ENCODE data around the gene CACNA1H. TPM values are rescaled to one million over a fixed set of nuclear protein-coding genes. Genes with fewer than 3 reads are reported as not detected.
"Not testable (repeated sequence)": the region's sequence is repeated elsewhere in the genome, so short reads cannot be mapped to it uniquely, and the experiment has no call there.

The CACNA1H gene
- total RNA-seq, 1 donor from 2014 or later = 1.3 TPM

DNA sequence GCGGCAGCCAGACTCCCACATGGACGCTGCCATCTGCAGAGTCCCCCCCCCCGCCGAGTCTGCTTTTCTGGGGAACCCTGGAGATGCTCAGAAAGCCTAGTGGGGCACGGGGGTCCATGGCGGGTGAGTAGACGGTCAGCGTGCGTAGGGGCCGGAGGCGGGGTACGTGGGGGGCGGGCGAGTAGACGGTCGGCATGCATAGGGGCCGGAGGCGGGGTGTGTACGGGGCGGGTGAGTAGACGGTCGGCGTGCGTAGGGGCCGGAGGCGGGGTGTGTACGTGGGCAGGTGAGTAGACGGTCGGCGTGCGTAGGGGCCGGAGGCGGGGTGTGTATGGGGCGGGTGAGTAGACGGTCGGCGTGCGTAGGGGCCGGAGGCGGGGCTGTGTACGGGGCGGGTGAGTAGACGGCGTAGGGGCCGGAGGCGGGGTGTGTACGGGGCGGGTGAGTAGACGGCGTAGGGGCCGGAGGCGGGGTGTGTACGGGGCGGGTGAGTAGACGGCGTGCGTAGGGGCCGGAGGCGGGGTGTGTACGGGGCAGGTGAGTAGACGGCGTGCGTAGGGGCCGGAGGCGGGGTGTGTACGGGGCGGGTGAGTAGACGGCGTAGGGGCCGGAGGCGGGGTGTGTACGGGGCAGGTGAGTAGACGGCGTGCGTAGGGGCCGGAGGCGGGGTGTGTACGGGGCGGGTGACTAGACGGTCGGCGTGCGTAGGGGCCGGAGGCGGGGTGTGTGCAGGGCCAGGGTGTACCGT is 32.7 kb downstream of the CACNA1H start:
- DNase-seq (ENCODE audit: extremely low read depth, low read depth, low spot score) = not testable (repeated sequence)

- DNase-seq (ENCODE audit: extremely low read depth, low read depth, low spot score) = no peak
Measured at GRCh38 chr16:1188432-1189189, 35.7 kb downstream of the CACNA1H start.

GRCh38 chr16:1189455-1189854 is 36.5 kb downstream of the CACNA1H start:
- DNase-seq (ENCODE audit: extremely low read depth, low read depth, low spot score) = no peak

- DNase-seq (ENCODE audit: extremely low read depth, low read depth, low spot score) = not testable (repeated sequence)
Measured at GRCh38 chr16:1190789-1191188, 37.9 kb downstream of the CACNA1H start.

DNA sequence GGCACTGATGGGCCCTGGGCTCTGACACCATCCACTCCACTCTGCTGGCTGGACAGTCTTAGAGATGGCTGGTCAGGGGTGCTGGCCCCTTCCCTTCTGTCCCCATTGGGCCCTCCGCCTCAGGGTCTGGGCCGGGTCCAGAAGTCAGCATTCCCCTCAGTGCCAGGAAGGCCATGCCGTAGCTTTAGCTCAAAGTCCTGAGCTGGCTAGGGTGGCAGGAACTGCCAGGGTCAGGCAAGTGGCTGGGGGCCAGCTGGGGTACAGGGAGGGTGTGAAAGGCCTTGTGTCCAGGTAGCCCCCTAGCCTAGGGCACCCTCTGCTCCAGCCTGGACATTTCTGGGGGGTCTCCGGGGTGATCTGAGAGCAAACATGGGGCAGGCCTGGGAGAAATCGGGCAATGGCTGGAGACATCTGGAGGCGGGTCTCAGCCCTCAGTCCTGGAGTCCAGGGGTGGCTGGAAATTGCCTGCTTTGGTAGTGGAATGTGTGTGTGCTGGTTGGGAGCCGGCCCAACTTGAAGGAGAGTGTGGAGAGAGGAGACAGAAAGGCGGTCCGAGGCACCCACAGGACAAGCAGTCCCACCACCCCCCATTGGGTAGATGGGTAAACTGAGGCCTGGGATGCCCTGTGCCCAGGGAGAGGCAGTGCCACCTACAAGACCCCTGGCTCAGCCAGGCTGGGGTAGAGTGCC is 39.6 kb downstream of the CACNA1H start:
- no peak for DNase-seq (ENCODE audit: extremely low read depth, low read depth, low spot score)

- DNase-seq (ENCODE audit: extremely low read depth, low read depth, low spot score) = no peak
Measured at GRCh38 chr16:1193143-1193824, 40.4 kb downstream of the CACNA1H start.

- DNase-seq (ENCODE audit: extremely low read depth, low read depth, low spot score) = no peak
Measured at GRCh38 chr16:1193825-1194581, 41.1 kb downstream of the CACNA1H start.

- DNase-seq (ENCODE audit: extremely low read depth, low read depth, low spot score) = no peak
Measured at GRCh38 chr16:1194665-1195392, 41.9 kb downstream of the CACNA1H start.

DNA sequence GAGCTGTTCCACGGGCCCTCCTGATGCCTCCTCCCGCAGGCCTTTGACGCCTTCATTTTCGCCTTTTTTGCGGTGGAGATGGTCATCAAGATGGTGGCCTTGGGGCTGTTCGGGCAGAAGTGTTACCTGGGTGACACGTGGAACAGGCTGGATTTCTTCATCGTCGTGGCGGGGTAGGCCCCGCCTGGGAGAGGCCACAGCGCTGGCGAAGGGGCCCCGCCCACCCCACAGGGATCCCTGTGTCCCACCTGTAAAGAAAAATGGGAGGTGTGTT is 42.4 kb downstream of the CACNA1H start:
- DNase-seq (ENCODE audit: extremely low read depth, low read depth, low spot score) = no peak

DNA sequence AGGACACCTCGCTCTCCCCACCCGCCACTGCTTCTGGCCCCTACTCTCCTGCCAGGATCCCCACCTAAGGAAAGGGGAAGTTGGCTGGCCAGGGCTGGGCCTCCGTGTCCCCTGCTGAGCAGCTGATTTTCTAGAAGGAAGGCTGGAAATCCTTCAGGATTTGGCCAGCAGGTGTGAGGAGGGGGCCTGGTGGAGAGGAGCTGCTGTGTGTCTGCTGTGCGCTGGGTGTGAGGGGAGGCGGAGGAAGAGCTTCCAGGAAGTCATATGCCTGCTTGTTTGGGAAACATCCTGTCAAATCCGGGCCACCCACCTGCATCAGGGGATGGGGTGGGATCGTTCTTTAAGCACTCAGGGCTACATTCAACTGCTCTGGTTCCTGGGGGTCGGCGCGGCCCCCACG is 43.6 kb downstream of the CACNA1H start:
- no peak for DNase-seq (ENCODE audit: extremely low read depth, low read depth, low spot score)

DNA sequence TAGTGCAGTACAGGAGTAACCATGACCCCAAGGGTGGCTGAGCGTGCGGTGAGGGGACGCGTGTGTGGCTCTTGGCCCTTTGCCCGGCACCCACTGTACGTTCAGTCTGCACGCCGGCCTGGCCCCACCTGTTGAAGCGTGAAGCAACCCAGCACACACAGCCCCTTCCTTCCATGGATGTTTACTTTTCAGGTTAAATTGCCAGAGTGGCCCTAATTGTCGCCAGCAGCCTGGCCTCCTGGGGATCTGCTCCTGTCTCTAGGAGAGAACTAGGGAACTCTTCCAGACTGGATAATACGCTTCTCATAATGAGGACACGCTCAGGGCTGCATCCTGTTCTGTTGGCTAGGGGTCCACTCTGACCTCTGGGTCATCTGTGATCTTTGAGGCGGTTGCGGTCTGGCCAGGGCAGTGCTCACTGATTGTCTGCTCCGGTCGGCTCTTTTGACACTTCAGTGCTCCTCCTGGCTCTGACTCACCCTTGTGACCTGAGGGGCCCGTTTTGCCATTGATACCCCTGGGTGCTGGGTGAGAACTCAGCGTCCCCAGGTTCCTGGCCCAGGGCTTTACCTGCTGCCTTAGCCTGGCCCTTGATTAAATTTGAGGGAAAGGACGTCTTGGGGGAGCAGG is 44.4 kb downstream of the CACNA1H start:
- DNase-seq (ENCODE audit: extremely low read depth, low read depth, low spot score) = no peak

DNA sequence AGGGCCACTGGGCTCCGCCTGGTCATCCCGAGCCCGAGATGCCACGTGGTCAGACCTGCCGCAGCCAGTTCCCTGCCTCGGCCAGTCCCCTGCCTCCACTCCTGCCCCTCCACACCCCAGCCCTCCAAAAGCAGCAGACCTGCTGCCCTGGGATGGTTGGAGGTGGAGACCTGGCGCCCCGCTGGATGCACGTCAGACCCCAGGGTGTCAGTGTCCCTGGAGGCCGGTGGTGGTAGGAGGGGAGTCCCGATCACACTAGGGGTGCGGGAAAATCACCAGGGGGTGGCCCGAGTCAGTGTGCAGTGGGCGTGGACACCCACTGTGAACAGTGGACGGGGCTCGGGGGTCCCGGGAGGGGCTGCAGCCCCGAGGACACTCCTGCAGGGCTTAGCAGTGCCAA is 45.3 kb downstream of the CACNA1H start:
- DNase-seq (ENCODE audit: extremely low read depth, low read depth, low spot score) = no peak

DNA sequence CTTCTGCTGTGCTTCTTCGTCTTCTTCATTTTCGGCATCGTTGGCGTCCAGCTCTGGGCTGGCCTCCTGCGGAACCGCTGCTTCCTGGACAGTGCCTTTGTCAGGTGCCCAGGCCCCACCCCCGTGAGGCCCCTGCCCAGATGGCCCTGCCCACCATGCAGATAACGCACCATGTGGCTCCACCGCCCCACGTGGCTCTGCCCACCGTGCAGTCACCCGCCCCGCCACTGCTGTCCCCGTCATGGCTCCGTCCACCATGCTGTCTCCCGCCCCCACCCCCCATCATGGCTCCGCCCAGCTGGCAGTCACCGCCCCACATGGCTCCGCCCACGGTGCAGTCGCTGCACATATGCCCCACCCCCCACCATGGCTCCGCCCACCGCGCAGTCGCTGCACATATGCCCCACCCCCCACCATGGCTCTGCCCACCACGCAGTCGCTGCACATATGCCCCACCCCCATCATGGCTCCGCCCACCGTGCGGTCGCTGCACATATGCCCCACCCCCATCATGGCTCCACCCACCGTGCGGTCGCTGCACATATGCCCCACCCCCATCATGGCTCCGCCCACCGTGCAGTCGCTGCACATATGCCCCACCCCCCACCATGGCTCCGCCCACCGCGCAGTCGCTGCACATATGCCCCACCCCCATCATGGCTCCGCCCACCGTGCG is 45.9 kb downstream of the CACNA1H start:
- not testable (repeated sequence) for DNase-seq (ENCODE audit: extremely low read depth, low read depth, low spot score)

DNA sequence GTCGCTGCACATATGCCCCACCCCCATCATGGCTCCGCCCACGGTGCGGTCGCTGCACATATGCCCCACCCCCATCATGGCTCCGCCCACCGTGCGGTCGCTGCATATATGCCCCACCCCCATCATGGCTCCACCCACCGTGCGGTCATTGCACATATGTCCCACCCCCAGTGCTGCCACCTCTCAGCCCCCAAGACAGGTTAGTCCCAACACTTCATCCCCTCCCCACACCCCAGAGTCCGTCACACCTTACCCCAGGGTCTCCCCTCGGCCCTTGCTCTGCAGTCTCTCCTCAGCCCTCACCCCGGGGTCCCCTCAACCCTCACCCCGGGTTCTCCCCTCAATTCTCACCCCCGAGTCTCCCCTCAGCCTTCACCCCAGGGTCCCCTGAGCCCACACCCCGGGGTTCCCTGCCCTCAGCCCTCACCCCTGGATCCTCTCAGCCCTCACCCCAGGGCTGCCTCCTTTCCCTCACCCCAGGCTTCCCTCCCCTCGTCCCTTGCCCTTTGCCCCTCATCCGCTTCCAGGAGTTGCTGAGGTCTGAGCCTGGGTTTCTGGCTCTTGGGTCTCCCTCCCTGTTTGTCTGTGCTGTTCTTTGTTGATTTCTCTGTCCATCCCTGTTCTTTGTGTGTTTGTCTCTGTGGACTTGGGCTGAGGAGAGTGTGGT is 46.6 kb downstream of the CACNA1H start:
- DNase-seq (ENCODE audit: extremely low read depth, low read depth, low spot score) = no peak

GRCh38 chr16:1200014-1200627 is 47.2 kb downstream of the CACNA1H start:
- no peak for DNase-seq (ENCODE audit: extremely low read depth, low read depth, low spot score)

GRCh38 chr16:1201444-1201843 is 48.5 kb downstream of the CACNA1H start:
- DNase-seq (ENCODE audit: extremely low read depth, low read depth, low spot score) = no peak

DNA sequence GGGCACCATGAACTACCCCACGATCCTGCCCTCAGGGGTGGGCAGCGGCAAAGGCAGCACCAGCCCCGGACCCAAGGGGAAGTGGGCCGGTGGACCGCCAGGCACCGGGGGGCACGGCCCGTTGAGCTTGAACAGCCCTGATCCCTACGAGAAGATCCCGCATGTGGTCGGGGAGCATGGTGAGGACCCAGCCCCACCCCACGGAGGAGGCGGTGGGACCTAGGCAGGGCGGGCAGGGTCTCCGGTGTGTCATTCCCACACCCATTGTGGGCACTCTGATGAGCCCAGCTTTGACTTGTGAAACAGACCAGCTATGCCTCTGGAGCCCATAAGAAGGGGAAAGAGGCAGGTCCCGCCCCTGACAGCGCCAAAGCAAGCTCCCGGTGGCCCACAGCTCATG is 49.4 kb downstream of the CACNA1H start:
- no peak for DNase-seq (ENCODE audit: extremely low read depth, low read depth, low spot score)

DNA sequence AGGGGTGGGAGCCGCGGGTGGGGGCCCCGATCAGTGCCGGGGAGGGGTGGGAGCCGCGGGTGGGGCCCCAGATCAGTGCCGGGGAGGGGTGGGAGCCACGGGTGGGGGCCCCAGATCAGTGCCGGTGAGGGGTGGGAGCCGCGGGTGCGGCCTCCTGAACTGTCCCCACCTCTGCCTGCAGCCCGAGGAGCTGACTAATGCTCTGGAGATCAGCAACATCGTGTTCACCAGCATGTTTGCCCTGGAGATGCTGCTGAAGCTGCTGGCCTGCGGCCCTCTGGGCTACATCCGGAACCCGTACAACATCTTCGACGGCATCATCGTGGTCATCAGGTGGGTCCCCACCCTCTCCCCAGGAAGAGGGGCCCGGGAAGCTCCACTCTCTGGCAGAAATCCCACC is 52.0 kb downstream of the CACNA1H start:
- DNase-seq (ENCODE audit: extremely low read depth, low read depth, low spot score) = no peak
